MCF 10A (cell line): ENCODE measurements around the gene PLEKHB1. TPM values are rescaled to one million over a fixed set of nuclear protein-coding genes. Genes with fewer than 3 reads are reported as not detected.

ENCODE experiments used
- total RNA-seq: library from RNA; stranded (reverse); gene quantifications from 2 replicates; pipeline ENCODE4 v1.2.3, GENCODE V29; 2022

PLEKHB1 gene
- total RNA-seq, 1 experiment from 2014 or later, result not detected

Other genes with a start within 250 kb of the PLEKHB1 start
- 13.8 and 14.8 TPM in 2 replicates for gene FAM168A, start 48.5 kb upstream of the PLEKHB1 start, total RNA-seq
- gene RAB6A, start 114.5 kb downstream of the PLEKHB1 start, total RNA-seq, result 170 and 172 TPM in 2 replicates
- 36.8 and 41.6 TPM in 2 replicates for gene MRPL48, start 141.3 kb downstream of the PLEKHB1 start, total RNA-seq
- gene COA4, start 230.3 kb downstream of the PLEKHB1 start, total RNA-seq, result 87.1 and 103 TPM in 2 replicates
- gene PAAF1, start 230.4 kb downstream of the PLEKHB1 start, total RNA-seq, result 21.6 and 26.4 TPM in 2 replicates